SK-N-SH (cell line): ENCODE data around the gene CDC42EP3. TPM values are rescaled to one million over a fixed set of nuclear protein-coding genes. Genes with fewer than 3 reads are reported as not detected.

ENCODE experiments used
- CTCF ChIA-PET: fragments of 300-600, 350-600 bp; formaldehyde crosslinking; extraction: SDS; loops from one replicate; lab custom pipeline; 2021; lab: Yijun Ruan, JAX
- POLR2A ChIA-PET: fragments of 350-600 bp; sonication (Branson Sonifier 250); formaldehyde crosslinking; extraction: SDS; loops from one replicate; lab custom pipeline; 2020; ENCODE audit warnings: antibody characterized with exemption, inconsistent platforms; lab: Yijun Ruan, JAX
- DNase-seq: peaks from one replicate; pipeline ENCODE4 v3.0.0; 2012
- H2AFZ ChIP-seq: fragments of 200-600 bp; sonication (generic); 2 replicates; pipeline ENCODE4 v1.8.1; 2016; ENCODE audit warnings: antibody characterized with exemption, mild to moderate bottlenecking, low read depth
- H3F3A ChIP-seq: fragments of 200-600 bp; sonication (generic); replicated peaks from 2 replicates; pipeline ENCODE3; 2016; ENCODE audit warnings: antibody characterized with exemption, mild to moderate bottlenecking; ENCODE audit not compliant: insufficient read depth
- H3K27ac ChIP-seq, 2 experiments: fragments of 200-500 bp in 1 of 2; fragments of 200-600 bp in 1 of 2; sonication (Bioruptor generic) in 1 of 2; sonication (generic), shearing (Covaris generic) in 1 of 2; 2 replicates each; pipeline versions ENCODE4 v1.5.1 to v1.6.1; 2014 to 2016; ENCODE audit warnings: low read depth in 2 of 2, inconsistent platforms in 1 of 2, low read length in 1 of 2, mild to moderate bottlenecking in 1 of 2, mixed read lengths in 1 of 2
- H3K27me3 ChIP-seq: fragments of 200-600 bp; sonication (generic), shearing (Covaris generic); 2 replicates; pipeline ENCODE4 v1.6.1; 2016; ENCODE audit warnings: mixed run types; ENCODE audit not compliant: insufficient read depth
- H3K36me3 ChIP-seq, 2 experiments: fragments of 200-500 bp in 1 of 2; fragments of 200-600 bp in 1 of 2; sonication (Bioruptor generic) in 1 of 2; sonication (generic) in 1 of 2; replicated peaks in 1 of 2; 2 replicates each; pipeline versions ENCODE3 to v1.5.1; 2014 to 2016; ENCODE audit warnings: low read length in 1 of 2, mild to moderate bottlenecking in 1 of 2; ENCODE audit not compliant: insufficient read depth in 2 of 2, control insufficient read depth in 1 of 2
- H3K4me1 ChIP-seq, 2 experiments: fragments of 200-500 bp in 1 of 2; fragments of 200-600 bp in 1 of 2; sonication (Bioruptor generic) in 1 of 2; sonication (generic), shearing (Covaris generic) in 1 of 2; 2 replicates each; pipeline versions ENCODE4 v1.5.1 to v1.6.1; 2014 to 2016; ENCODE audit warnings: low read depth in 1 of 2, low read length in 1 of 2, mixed run types in 1 of 2; ENCODE audit not compliant: insufficient read depth in 2 of 2, control insufficient read depth in 1 of 2
- H3K4me2 ChIP-seq: fragments of 200-600 bp; sonication (generic), shearing (Covaris generic); 2 replicates; pipeline ENCODE4 v1.6.1; 2017; ENCODE audit warnings: mixed run types
- H3K4me3 ChIP-seq, 2 experiments: fragments of 200-500 bp in 1 of 2; fragments of 200-600 bp in 1 of 2; sonication (Bioruptor generic) in 1 of 2; sonication (generic), shearing (Covaris generic) in 1 of 2; 2 replicates each; pipeline versions ENCODE4 v1.5.1 to v1.8.1; 2014 to 2016; ENCODE audit warnings: low read depth in 2 of 2, inconsistent platforms in 1 of 2, low read length in 1 of 2, mild to moderate bottlenecking in 1 of 2, mixed read lengths in 1 of 2, moderate library complexity in 1 of 2
- H3K79me2 ChIP-seq: fragments of 200-600 bp; sonication (generic); 2 replicates; pipeline ENCODE4 v1.8.1; 2017; ENCODE audit warnings: mild to moderate bottlenecking; ENCODE audit not compliant: insufficient read depth
- H3K9ac ChIP-seq: fragments of 200-600 bp; sonication (generic); 2 replicates; pipeline ENCODE4 v1.6.1; 2017; ENCODE audit warnings: mixed run types
- H3K9me2 ChIP-seq: fragments of 200-600 bp; sonication (generic); 2 replicates; pipeline ENCODE4 v1.6.1; 2017; ENCODE audit warnings: mixed run types
- H3K9me3 ChIP-seq: fragments of 200-600 bp; sonication (generic); 2 replicates; pipeline ENCODE4 v1.6.1; 2017; ENCODE audit warnings: mixed run types, mild to moderate bottlenecking, moderate library complexity
- H4K20me1 ChIP-seq: fragments of 200-600 bp; sonication (generic); 2 replicates; pipeline ENCODE4 v1.6.1; 2017; ENCODE audit warnings: mild to moderate bottlenecking, mixed run types; ENCODE audit not compliant: insufficient read depth
- CHD2 ChIP-seq: fragments of 150-350 bp; IDR thresholded peaks from 2 replicates; pipeline ENCODE4 v1.6.1; 2018; ENCODE audit warnings: low read length; ENCODE audit not compliant: partially characterized antibody
- ELF1 ChIP-seq: IDR thresholded peaks from 2 replicates; pipeline ENCODE4 v1.4.0; 2012
- EZH2phosphoT487 ChIP-seq: fragments of 200-600 bp; sonication (generic); IDR thresholded peaks from 2 replicates; pipeline ENCODE4 v1.6.1; 2017; ENCODE audit warnings: low read depth, mixed run types, mild to moderate bottlenecking, antibody characterized with exemption, moderate library complexity, borderline replicate concordance
- FOSL2 ChIP-seq: IDR thresholded peaks from 2 replicates; pipeline ENCODE4 v1.4.0; 2012; ENCODE audit warnings: low read depth, mild to moderate bottlenecking, moderate library complexity, borderline replicate concordance
- GABPA ChIP-seq: IDR thresholded peaks from 2 replicates; pipeline ENCODE4 v1.4.0; 2012; ENCODE audit warnings: low read depth, mild to moderate bottlenecking
- GATA2 ChIP-seq: sonication (generic); formaldehyde crosslinking; IDR thresholded peaks from 2 replicates; pipeline ENCODE4 v1.5.0; 2020; ENCODE audit warnings: mild to moderate bottlenecking, missing genetic modification reagents
- JUND ChIP-seq: IDR thresholded peaks from 2 replicates; pipeline ENCODE4 v1.4.0; 2012
- MEF2A ChIP-seq: IDR thresholded peaks from 2 replicates; pipeline ENCODE4 v1.4.0; 2012; ENCODE audit warnings: low read depth, borderline replicate concordance
- MXI1 ChIP-seq: IDR thresholded peaks from 2 replicates; pipeline ENCODE4 v1.6.1; 2012; ENCODE audit warnings: mild to moderate bottlenecking, low read depth, low read length, improper control_type of control experiment
- POLR2AphosphoS5 ChIP-seq: IDR thresholded peaks from 2 replicates; pipeline ENCODE4 v1.6.1; 2012; ENCODE audit warnings: low read depth, low read length
- RFX5 ChIP-seq: IDR thresholded peaks from 2 replicates; pipeline ENCODE4 v1.6.1; 2012; ENCODE audit warnings: mild to moderate bottlenecking, improper control_type of control experiment, low read length
- TCF12 ChIP-seq: IDR thresholded peaks from 2 replicates; pipeline ENCODE4 v1.4.0; 2012
- YY1 ChIP-seq: IDR thresholded peaks from 2 replicates; pipeline ENCODE4 v1.4.0; 2012; ENCODE audit warnings: low read depth, mild to moderate bottlenecking
- WGBS: methylation state at CpG from one replicate; pipeline ENCODE4 v1.1.6; 2017; ENCODE audit warnings: low lambda C conversion rate; 5-methylcytosine and 5-hydroxymethylcytosine counted together
- polyA plus RNA-seq, 3 experiments: library from polyadenylated mRNA; depleted of rRNA; stranded (reverse); fragments of >200 nt; gene quantifications; 2 replicates each; pipeline ENCODE4 v1.2.3, GENCODE V29; 2012
- TF ChIP-seq, protein P1 (sequence below): IDR thresholded peaks from 2 replicates; pipeline ENCODE4; 2012
- TF ChIP-seq, protein P2 (sequence below): IDR thresholded peaks from 2 replicates; pipeline ENCODE4 v1.4.0; 2012; ENCODE audit warnings: low read depth
- TF ChIP-seq, protein P3 (sequence below): IDR thresholded peaks from 2 replicates; pipeline ENCODE4 v1.4.0; 2012; ENCODE audit warnings: low read depth, borderline replicate concordance
- TF ChIP-seq, protein P4 (sequence below): fragments of 150-350 bp; IDR thresholded peaks from 2 replicates; pipeline ENCODE4 v1.6.1; 2016; ENCODE audit warnings: mild to moderate bottlenecking, low read depth, low read length
- TF ChIP-seq, protein P5 (sequence below): fragments of 200-600 bp; sonication (generic); IDR thresholded peaks from 2 replicates; pipeline ENCODE4 v1.6.1; 2017; ENCODE audit warnings: antibody characterized with exemption, mild to moderate bottlenecking, moderate library complexity
- TF ChIP-seq, protein P6 (sequence below): fragments of 150-350 bp; IDR thresholded peaks from 2 replicates; pipeline ENCODE4 v1.6.1; 2017; ENCODE audit warnings: antibody characterized with exemption, low read length, low read depth, borderline replicate concordance

The CDC42EP3 gene
- polyA plus RNA-seq, 1 of the 3 experiments (the other 2 are of a cell fraction) = 87.5 TPM

DNA sequence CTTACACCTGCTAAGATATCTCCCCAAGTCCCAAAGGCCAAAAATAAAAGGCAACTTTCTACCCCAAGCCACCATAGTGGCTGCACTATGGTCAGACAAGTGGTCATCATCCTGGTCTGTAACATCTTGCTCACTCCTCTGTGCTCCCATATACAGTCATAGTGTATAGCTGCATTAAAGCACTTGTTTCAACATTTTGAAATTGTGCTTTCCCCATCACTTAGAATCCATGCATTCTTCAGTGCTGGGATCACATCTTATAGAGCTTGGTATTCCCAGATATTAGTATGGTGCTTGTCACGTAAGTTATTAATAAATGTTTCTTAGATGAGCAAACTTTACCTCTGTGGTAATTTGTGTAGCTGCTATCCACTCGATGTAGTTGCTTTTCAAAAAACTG lies 40.4 kb upstream of the CDC42EP3 start:
- DNase-seq = no peak
- Histone ChIP-seq H3K9me3 (peaks cover 27% of the 10 kb centered on the region), H3K27ac (peak overlapping the region; percentile 78 to 85; a peak in 3 of 4 replicates), H3K4me3 (no peak overlapping the region), H2AFZ (no peak overlapping the region), H3K9ac (peak overlapping the region; percentile 36; the same call in 1 of the 2 replicates), H3K27me3 (no peaks in the 10 kb centered on the region), H3K79me2 (no peaks in the 10 kb centered on the region), H3K36me3 (peaks cover 0 to 15% of the 10 kb centered on the region in 2 experiments), H4K20me1 (no peaks in the 10 kb centered on the region), H3K4me2 (peak overlapping the region; percentile 51), H3K9me2 (no peaks in the 10 kb centered on the region), H3F3A (peaks cover 37% of the 10 kb centered on the region), H3K4me1 (peaks cover 2 to 15% of the 10 kb centered on the region in 2 experiments)
- ChIA-PET CTCF (interaction anchor here (0.8 to 1.2 kb wide), 2 partner anchors 120 to 316 kb away, joined by 3 to 4 read pairs; no protein-coding TSS in a partner anchor), POLR2A (no interaction called here)
- TF ChIP-seq FOSL2 = peak; percentile 42; the same call in 1 of the 2 replicates
- TF ChIP-seq, protein P1, sequence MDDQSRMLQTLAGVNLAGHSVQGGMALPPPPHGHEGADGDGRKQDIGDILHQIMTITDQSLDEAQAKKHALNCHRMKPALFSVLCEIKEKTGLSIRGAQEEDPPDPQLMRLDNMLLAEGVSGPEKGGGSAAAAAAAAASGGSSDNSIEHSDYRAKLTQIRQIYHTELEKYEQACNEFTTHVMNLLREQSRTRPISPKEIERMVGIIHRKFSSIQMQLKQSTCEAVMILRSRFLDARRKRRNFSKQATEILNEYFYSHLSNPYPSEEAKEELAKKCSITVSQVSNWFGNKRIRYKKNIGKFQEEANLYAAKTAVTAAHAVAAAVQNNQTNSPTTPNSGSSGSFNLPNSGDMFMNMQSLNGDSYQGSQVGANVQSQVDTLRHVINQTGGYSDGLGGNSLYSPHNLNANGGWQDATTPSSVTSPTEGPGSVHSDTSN = no peak
- TF ChIP-seq, protein P2, sequence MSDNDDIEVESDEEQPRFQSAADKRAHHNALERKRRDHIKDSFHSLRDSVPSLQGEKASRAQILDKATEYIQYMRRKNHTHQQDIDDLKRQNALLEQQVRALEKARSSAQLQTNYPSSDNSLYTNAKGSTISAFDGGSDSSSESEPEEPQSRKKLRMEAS = no peak; the same call in 1 of the 2 replicates
- TF ChIP-seq YY1 = peak; percentile 8; the same call in 1 of the 2 replicates
- TF ChIP-seq, protein P3, sequence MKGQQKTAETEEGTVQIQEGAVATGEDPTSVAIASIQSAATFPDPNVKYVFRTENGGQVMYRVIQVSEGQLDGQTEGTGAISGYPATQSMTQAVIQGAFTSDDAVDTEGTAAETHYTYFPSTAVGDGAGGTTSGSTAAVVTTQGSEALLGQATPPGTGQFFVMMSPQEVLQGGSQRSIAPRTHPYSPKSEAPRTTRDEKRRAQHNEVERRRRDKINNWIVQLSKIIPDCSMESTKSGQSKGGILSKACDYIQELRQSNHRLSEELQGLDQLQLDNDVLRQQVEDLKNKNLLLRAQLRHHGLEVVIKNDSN = no peak
- TF ChIP-seq JUND = peak; percentile 19; the same call in 1 of the 2 replicates
- no peak; the same call in 1 of the 2 replicates for TF ChIP-seq POLR2AphosphoS5
- TF ChIP-seq, protein P4, sequence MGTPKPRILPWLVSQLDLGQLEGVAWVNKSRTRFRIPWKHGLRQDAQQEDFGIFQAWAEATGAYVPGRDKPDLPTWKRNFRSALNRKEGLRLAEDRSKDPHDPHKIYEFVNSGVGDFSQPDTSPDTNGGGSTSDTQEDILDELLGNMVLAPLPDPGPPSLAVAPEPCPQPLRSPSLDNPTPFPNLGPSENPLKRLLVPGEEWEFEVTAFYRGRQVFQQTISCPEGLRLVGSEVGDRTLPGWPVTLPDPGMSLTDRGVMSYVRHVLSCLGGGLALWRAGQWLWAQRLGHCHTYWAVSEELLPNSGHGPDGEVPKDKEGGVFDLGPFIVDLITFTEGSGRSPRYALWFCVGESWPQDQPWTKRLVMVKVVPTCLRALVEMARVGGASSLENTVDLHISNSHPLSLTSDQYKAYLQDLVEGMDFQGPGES = no peak
- no peak for TF ChIP-seq TCF12
- 29% methylated on average over 2 of the region's 2 CpGs for WGBS

DNA sequence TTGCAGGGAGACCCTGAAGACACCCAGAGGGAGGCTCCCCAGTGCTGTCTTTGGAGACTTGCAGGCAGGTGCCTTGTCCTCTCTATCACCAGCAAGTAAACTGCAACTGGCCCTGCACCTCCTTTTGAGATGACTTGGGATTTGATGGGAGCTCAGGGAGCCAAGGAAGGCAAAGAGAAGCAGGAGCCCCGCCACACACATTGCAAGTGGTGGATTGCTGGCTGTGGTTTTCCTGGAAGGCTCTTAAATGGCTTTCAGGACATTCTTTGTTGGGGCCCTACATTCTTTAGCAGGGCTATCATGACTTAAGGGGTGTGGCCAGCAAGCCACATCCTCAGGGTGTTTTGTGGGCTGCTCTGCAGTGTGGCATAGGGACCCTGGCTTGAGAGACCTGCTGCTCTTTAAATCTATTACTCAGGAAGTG lies 39.9 kb upstream of the CDC42EP3 start:
- Histone ChIP-seq H3K9me2 (no peaks in the 10 kb centered on the region), H4K20me1 (no peaks in the 10 kb centered on the region), H3K36me3 (peaks cover 0 to 15% of the 10 kb centered on the region in 2 experiments), H3K79me2 (no peaks in the 10 kb centered on the region), H3K9ac (peak overlapping the region; percentile 36; the same call in 1 of the 2 replicates), H2AFZ (no peak overlapping the region), H3F3A (peaks cover 37% of the 10 kb centered on the region), H3K27me3 (no peaks in the 10 kb centered on the region), H3K4me1 (peaks cover 2 to 15% of the 10 kb centered on the region in 2 experiments), H3K9me3 (peaks cover 25% of the 10 kb centered on the region), H3K27ac (peak overlapping the region; percentile 78 to 85), H3K4me3 (no peak overlapping the region), H3K4me2 (peak overlapping the region; percentile 51)
- ChIA-PET POLR2A (no interaction called here), CTCF (interaction anchor here (1.2 kb wide), 1 partner anchor 121 kb away, joined by 3 read pairs; no protein-coding TSS in a partner anchor)
- no peak for DNase-seq
- 23% methylated on average over 1 of the region's 1 CpG for WGBS
- TF ChIP-seq ELF1 (peak; percentile 51; the same call in 1 of the 2 replicates), TCF12 (peak; percentile 95), YY1 (peak; percentile 29; the same call in 1 of the 2 replicates), MEF2A (peak; percentile 68), EZH2phosphoT487 (no peak), POLR2AphosphoS5 (peak; percentile 81), GATA2 (CRISPR knock-in tag) (no peak), MXI1 (no peak), FOSL2 (peak; percentile 87), RFX5 (no peak), GABPA (peak; percentile 20; the same call in 1 of the 2 replicates), CHD2 (no peak)
- TF ChIP-seq, protein P4 = no peak
- TF ChIP-seq, protein P5, sequence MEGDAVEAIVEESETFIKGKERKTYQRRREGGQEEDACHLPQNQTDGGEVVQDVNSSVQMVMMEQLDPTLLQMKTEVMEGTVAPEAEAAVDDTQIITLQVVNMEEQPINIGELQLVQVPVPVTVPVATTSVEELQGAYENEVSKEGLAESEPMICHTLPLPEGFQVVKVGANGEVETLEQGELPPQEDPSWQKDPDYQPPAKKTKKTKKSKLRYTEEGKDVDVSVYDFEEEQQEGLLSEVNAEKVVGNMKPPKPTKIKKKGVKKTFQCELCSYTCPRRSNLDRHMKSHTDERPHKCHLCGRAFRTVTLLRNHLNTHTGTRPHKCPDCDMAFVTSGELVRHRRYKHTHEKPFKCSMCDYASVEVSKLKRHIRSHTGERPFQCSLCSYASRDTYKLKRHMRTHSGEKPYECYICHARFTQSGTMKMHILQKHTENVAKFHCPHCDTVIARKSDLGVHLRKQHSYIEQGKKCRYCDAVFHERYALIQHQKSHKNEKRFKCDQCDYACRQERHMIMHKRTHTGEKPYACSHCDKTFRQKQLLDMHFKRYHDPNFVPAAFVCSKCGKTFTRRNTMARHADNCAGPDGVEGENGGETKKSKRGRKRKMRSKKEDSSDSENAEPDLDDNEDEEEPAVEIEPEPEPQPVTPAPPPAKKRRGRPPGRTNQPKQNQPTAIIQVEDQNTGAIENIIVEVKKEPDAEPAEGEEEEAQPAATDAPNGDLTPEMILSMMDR = 0 out of 2 replicates have a peak, but pooled peaks have one; percentile 2
- TF ChIP-seq, protein P6, sequence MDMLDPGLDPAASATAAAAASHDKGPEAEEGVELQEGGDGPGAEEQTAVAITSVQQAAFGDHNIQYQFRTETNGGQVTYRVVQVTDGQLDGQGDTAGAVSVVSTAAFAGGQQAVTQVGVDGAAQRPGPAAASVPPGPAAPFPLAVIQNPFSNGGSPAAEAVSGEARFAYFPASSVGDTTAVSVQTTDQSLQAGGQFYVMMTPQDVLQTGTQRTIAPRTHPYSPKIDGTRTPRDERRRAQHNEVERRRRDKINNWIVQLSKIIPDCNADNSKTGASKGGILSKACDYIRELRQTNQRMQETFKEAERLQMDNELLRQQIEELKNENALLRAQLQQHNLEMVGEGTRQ = no peak
